Activated CD8-positive, alpha-beta memory T cell treated with anti-CD3 and anti-CD28 coated beads for 1 hour (primary cell): ENCODE results near the gene CHD3.

Experiments
- DNase-seq, 2 donors: peaks; one replicate each; pipeline ENCODE4 v3.0.0-alpha.2; 2020; ENCODE audit warnings: low read depth in 1 of 2; ENCODE audit errors: extremely low read depth in 1 of 2

Gene CHD3

GRCh38 chr17:7893187-7893880 lies 4.7 kb downstream of the CHD3 start:
- no peak for DNase-seq

- no peak for DNase-seq
These were observed 5.6 kb downstream of the CHD3 start for GRCh38 chr17:7894226-7894625.

- no peak for DNase-seq
These were observed 6.3 kb downstream of the CHD3 start for GRCh38 chr17:7894866-7895265.

GRCh38 chr17:7897090-7897489 lies 8.5 kb downstream of the CHD3 start:
- no peak for DNase-seq

GRCh38 chr17:7897773-7898172 lies 9.2 kb downstream of the CHD3 start:
- no peak for DNase-seq

GRCh38 chr17:7903154-7904103 lies 14.8 kb downstream of the CHD3 start:
- DNase-seq, result no peak

- DNase-seq, result no peak
These were observed 20.5 kb downstream of the CHD3 start for GRCh38 chr17:7909089-7909488.

GRCh38 chr17:7910281-7910680 lies 21.7 kb downstream of the CHD3 start:
- DNase-seq, result no peak

- no peak for DNase-seq
These were observed 22.1 kb downstream of the CHD3 start for GRCh38 chr17:7910711-7911110.

- no peak for DNase-seq
These were observed 22.5 kb downstream of the CHD3 start for GRCh38 chr17:7911116-7911515.

GRCh38 chr17:7912927-7913524 lies 24.4 kb downstream of the CHD3 start:
- DNase-seq, result no peak

- no peak for DNase-seq
These were observed 26.6 kb downstream of the CHD3 start for GRCh38 chr17:7915179-7915610.

- DNase-seq, result peak; percentile 56 to 63
These were observed 27.2 kb downstream of the CHD3 start, which contains the start of gene RNF227 for GRCh38 chr17:7915611-7916384. Gene RNF227 (minus strand): TSS chr17:7916289. CDS start chr17:7916195, 94 bp downstream.

- DNase-seq, result no peak
These were observed 27.7 kb downstream of the CHD3 start for GRCh38 chr17:7916385-7916682.

GRCh38 chr17:7916808-7917207 lies 28.2 kb downstream of the CHD3 start:
- DNase-seq, result no peak

- no peak for DNase-seq
These were observed 33.8 kb downstream of the CHD3 start for GRCh38 chr17:7922269-7922844.

- peak; percentile 51 to 74 for DNase-seq
These were observed 34.4 kb downstream of the CHD3 start for GRCh38 chr17:7922845-7923628.

- DNase-seq, result no peak
These were observed 39.0 kb downstream of the CHD3 start for GRCh38 chr17:7927596-7927995.

- no peak for DNase-seq
These were observed 40.8 kb downstream of the CHD3 start, which contains the start of gene KCNAB3 for GRCh38 chr17:7929158-7930023. Gene KCNAB3 (minus strand): TSS chr17:7929856. CDS start chr17:7929435, 421 bp downstream.
